Measurements from ENCODE around the gene CC2D1A.

DNA sequence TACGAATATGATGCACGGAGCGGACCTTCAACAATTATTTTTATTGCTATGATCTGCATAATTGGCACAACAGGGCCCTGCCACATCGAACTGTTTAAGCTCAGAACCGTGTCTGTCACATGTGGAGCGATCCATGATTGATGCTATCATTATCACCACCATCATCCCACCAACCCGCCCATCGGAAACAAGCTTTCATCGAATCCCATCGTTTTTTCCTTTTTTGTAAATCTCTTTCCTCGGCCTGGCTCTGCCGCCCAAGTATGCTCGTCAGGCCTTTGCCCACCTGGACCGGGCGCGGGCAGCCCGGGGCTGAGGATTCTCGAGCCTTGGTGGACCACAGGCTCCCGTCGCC, 45.8 kb downstream of the CC2D1A start:
- no peak for TF ChIP-seq POLR2AphosphoS5 (IDR thresholded peaks at IDR 0.05; ENCODE audit: borderline replicate concordance, low read depth, low read length)
- no peak for TF ChIP-seq EZH2 (IDR thresholded peaks at IDR 0.05)
- TF ChIP-seq FOXP2 (optimal IDR thresholded peaks at IDR 0.05; ENCODE audit: control extremely low read depth, extremely low read length, insufficient read depth), result no peak
